Caco-2 (cell line): Measurements from ENCODE around the gene ZNF778. TPM values are rescaled to one million over a fixed set of nuclear protein-coding genes. Genes with fewer than 3 reads are reported as not detected.

Experiments used
- BruUV-seq: library from RNA; stranded (reverse); fragments of 400-500 nt; replicated peaks from 2 replicates; lab custom pipeline; 2021; lab: Mats Ljungman, UMichigan
- CTCF ChIA-PET: fragments of 300-600 bp; sonication (Branson Sonifier 250); formaldehyde crosslinking; loops from one replicate; lab custom pipeline; 2022; ENCODE audit warnings: antibody characterized with exemption; lab: Charles Lee
- POLR2A ChIA-PET: fragments of 300-600 bp; sonication (Branson Sonifier 250); formaldehyde crosslinking; loops from one replicate; lab custom pipeline; 2022; ENCODE audit warnings: antibody characterized with exemption; lab: Charles Lee
- DNase-seq, 2 experiments: peaks; one replicate each; pipeline versions ENCODE4 v3.0.0 to v3.0.0-alpha.2; 2020 to 2022
- H3K27me3 ChIP-seq: replicated peaks from 2 replicates; pipeline ENCODE4 v1.6.0; 2011; ENCODE audit warnings: low read length; ENCODE audit not compliant: control insufficient read depth, insufficient read depth
- H3K36me3 ChIP-seq: 2 replicates; pipeline ENCODE4 v1.5.1; 2011; ENCODE audit warnings: low read length; ENCODE audit not compliant: control insufficient read depth, insufficient read depth
- H3K4me1 ChIP-seq: fragments of 250-450 bp; sonication (Bioruptor Pico); 2 replicates; pipeline ENCODE4 v1.5.1; 2020; ENCODE audit warnings: mild to moderate bottlenecking
- H3K4me3 ChIP-seq: 2 replicates; pipeline ENCODE4 v1.5.1; 2011; ENCODE audit warnings: low read depth, mild to moderate bottlenecking, control low read depth, low read length
- H3K9me3 ChIP-seq: fragments of 250-450 bp; sonication (Bioruptor Pico); 2 replicates; pipeline ENCODE4 v1.5.1; 2020; ENCODE audit warnings: mild to moderate bottlenecking, moderate library complexity
- H3K27ac Mint-ChIP-seq: one replicate; pipeline ENCODE4 v1.8.0; 2022; ENCODE audit warnings: mixed read lengths; ENCODE audit not compliant: unreplicated experiment
- H3K27me3 Mint-ChIP-seq: one replicate; pipeline ENCODE4 v1.8.0; 2022; ENCODE audit warnings: mixed read lengths; ENCODE audit not compliant: insufficient read depth, unreplicated experiment
- H3K36me3 Mint-ChIP-seq: one replicate; pipeline ENCODE4 v1.8.0; 2022; ENCODE audit warnings: mild to moderate bottlenecking, mixed read lengths; ENCODE audit not compliant: insufficient read depth, unreplicated experiment
- H3K4me1 Mint-ChIP-seq: one replicate; pipeline ENCODE4 v1.8.0; 2022; ENCODE audit warnings: low read depth, mixed read lengths; ENCODE audit not compliant: unreplicated experiment
- H3K4me3 Mint-ChIP-seq: one replicate; pipeline ENCODE4 v1.8.0; 2022; ENCODE audit warnings: mild to moderate bottlenecking, moderate library complexity, mixed read lengths; ENCODE audit not compliant: unreplicated experiment
- H3K9me3 Mint-ChIP-seq: one replicate; pipeline ENCODE4 v1.8.0; 2022; ENCODE audit warnings: mixed read lengths; ENCODE audit not compliant: unreplicated experiment
- CTCF ChIP-seq, 2 experiments: fragments of 200-600 bp in 1 of 2; IDR thresholded peaks; 1 replicate in 1 of 2; 2 replicates in 1 of 2; pipeline versions ENCODE4 v1.5.1 to v1.8.0; 2011 to 2022; ENCODE audit warnings: antibody characterized with exemption in 1 of 2, control low read depth in 1 of 2, inconsistent platforms in 1 of 2, low read depth in 1 of 2, low read length in 1 of 2, mild to moderate bottlenecking in 1 of 2, moderate library complexity in 1 of 2; ENCODE audit not compliant: insufficient read depth in 1 of 2, severe bottlenecking in 1 of 2, unreplicated experiment in 1 of 2
- intact Hi-C: fragments of 100-400 bp; cut with micrococcal nuclease; formaldehyde crosslinking; loops from one replicate; pipeline ENCODE4 v1.10.0; 2022; ENCODE audit not compliant: unreplicated experiment
- total RNA-seq: library from RNA; stranded (reverse); gene quantifications from 2 replicates; pipeline ENCODE4 v1.2.3, GENCODE V29; 2022

Gene ZNF778
- total RNA-seq, 1 experiment from 2014 or later, result 18.1 TPM

- no peaks in the 10 kb centered on the region for H3K4me1 ChIP-seq
- peak overlapping the region; percentile 81 for H3K27ac Mint-ChIP-seq
- TSS peak; percentile 81 for BruUV-seq
- H3K4me3 Mint-ChIP-seq, result peak overlapping the region; percentile 89
- no peaks in the 10 kb centered on the region for H3K9me3 ChIP-seq
- H3K4me1 Mint-ChIP-seq, result no peaks in the 10 kb centered on the region
- no peak for DNase-seq
- POLR2A ChIA-PET, result interaction anchor here (0.6 to 1.0 kb wide), 2 partner anchors 16 to 406 kb away, joined by 3 to 5 read pairs; partner anchors contain the start of gene APRT
- H3K4me3 ChIP-seq, result peak overlapping the region; percentile 71
- TF ChIP-seq CTCF (IDR thresholded peaks at IDR 0.05; ENCODE audit: insufficient read depth in 1 of 2, low read depth in 1 of 2, low read length in 1 of 2, severe bottlenecking in 1 of 2, unreplicated experiment in 1 of 2), result no peak
- intact Hi-C loops, result loop anchor here (2.0 kb wide), 4 partner anchors 16 to 400 kb away; partner anchors contain the start of gene SLC22A31
- CTCF ChIA-PET, result interaction anchor here (0.8 to 1.7 kb wide), 8 partner anchors 16 to 479 kb away, joined by 3 to 10 read pairs (median 3); partner anchors contain the start of gene CDH15
- H3K36me3 Mint-ChIP-seq, result peaks cover 16% of the 10 kb centered on the region
- H3K36me3 ChIP-seq, result peaks cover 1% of the 10 kb centered on the region; the same call in 1 of the 2 replicates
- no peaks in the 10 kb centered on the region for H3K27me3 ChIP-seq
- H3K27me3 Mint-ChIP-seq, result no peaks in the 10 kb centered on the region
- H3K9me3 Mint-ChIP-seq, result no peaks in the 10 kb centered on the region
Observed at GRCh38 chr16:89217138-89217387, 440 bp upstream of the ZNF778 start.

- Mint-ChIP-seq H3K4me1 (no peaks in the 10 kb centered on the region), H3K9me3 (no peaks in the 10 kb centered on the region), H3K27ac (no peak overlapping the region), H3K36me3 (peaks cover 34% of the 10 kb centered on the region), H3K4me3 (peak overlapping the region; percentile 50), H3K27me3 (no peaks in the 10 kb centered on the region)
- ChIA-PET CTCF (no interaction called here), POLR2A (no interaction called here)
- no peak overlapping the region for H3K4me3 ChIP-seq
- BruUV-seq, result no TSS peak
- no peak for DNase-seq
- no peak for TF ChIP-seq CTCF (IDR thresholded peaks at IDR 0.05; ENCODE audit: insufficient read depth in 1 of 2, low read depth in 1 of 2, low read length in 1 of 2, severe bottlenecking in 1 of 2, unreplicated experiment in 1 of 2)
- no peaks in the 10 kb centered on the region for H3K9me3 ChIP-seq
- intact Hi-C loops, result no loop called here
- no peaks in the 10 kb centered on the region for H3K4me1 ChIP-seq
- no peaks in the 10 kb centered on the region for H3K27me3 ChIP-seq
- peaks cover 3% of the 10 kb centered on the region; the same call in 1 of the 2 replicates for H3K36me3 ChIP-seq
Observed at GRCh38 chr16:89219365-89219764, 1.9 kb downstream of the ZNF778 start.

GRCh38 chr16:89221604-89222003 lies 4.1 kb downstream of the ZNF778 start:
- Histone ChIP-seq H3K4me3 (no peak overlapping the region), H3K9me3 (no peaks in the 10 kb centered on the region), H3K36me3 (peaks cover 6% of the 10 kb centered on the region; the same call in 1 of the 2 replicates), H3K4me1 (no peaks in the 10 kb centered on the region), H3K27me3 (no peaks in the 10 kb centered on the region)
- ChIA-PET CTCF (no interaction called here), POLR2A (no interaction called here)
- no peak overlapping the region for H3K4me3 Mint-ChIP-seq
- no peak for DNase-seq
- no peak overlapping the region for H3K27ac Mint-ChIP-seq
- peaks cover 56% of the 10 kb centered on the region for H3K36me3 Mint-ChIP-seq
- H3K27me3 Mint-ChIP-seq, result no peaks in the 10 kb centered on the region
- peaks cover 13% of the 10 kb centered on the region for H3K9me3 Mint-ChIP-seq
- no peaks in the 10 kb centered on the region for H3K4me1 Mint-ChIP-seq
- no TSS peak for BruUV-seq
- TF ChIP-seq CTCF (IDR thresholded peaks at IDR 0.05; ENCODE audit: insufficient read depth in 1 of 2, low read depth in 1 of 2, low read length in 1 of 2, severe bottlenecking in 1 of 2, unreplicated experiment in 1 of 2), result no peak
- intact Hi-C loops, result no loop called here
